HG02798 (cell line): ENCODE results near the gene NUDT8.
A peak's percentile ranks its signal among the peaks of the same experiment; 100 is the strongest.

Experiments used
- ATAC-seq: cut with Tn5 transposase; IDR thresholded peaks from one replicate; pipeline ENCODE4 v1.9.1; 2021; ENCODE audit warnings: mild to moderate bottlenecking; ENCODE audit not compliant: unreplicated experiment, poor library complexity

NUDT8 gene

GRCh38 chr11:67629386-67630227 lies at the start of gene NUDT8:
Gene NUDT8 (minus strand): TSS chr11:67629937. CDS start chr11:67629911, 26 bp downstream.
- ATAC-seq: peak; percentile 47

- no peak for ATAC-seq
Measured at GRCh38 chr11:67675058-67675747, 45.5 kb upstream of the NUDT8 start.

- ATAC-seq: no peak
Measured at GRCh38 chr11:67674442-67674871, 44.7 kb upstream of the NUDT8 start, which contains the start of gene ALDH3B2. Gene ALDH3B2 (minus strand): TSS chr11:67674623. CDS start chr11:67666935, 7,688 bp downstream.

GRCh38 chr11:67673902-67674301 lies 44.2 kb upstream of the NUDT8 start:
- no peak for ATAC-seq

- no peak for ATAC-seq
Measured at GRCh38 chr11:67673358-67673757, 43.6 kb upstream of the NUDT8 start.

GRCh38 chr11:67671211-67671520 lies 41.4 kb upstream of the NUDT8 start:
- no peak for ATAC-seq

- ATAC-seq: no peak
Measured at GRCh38 chr11:67670316-67671210, 40.8 kb upstream of the NUDT8 start.

GRCh38 chr11:67668192-67668551 lies 38.4 kb upstream of the NUDT8 start:
- ATAC-seq: no peak

- ATAC-seq: no peak
Measured at GRCh38 chr11:67667490-67668191, 37.9 kb upstream of the NUDT8 start.

GRCh38 chr11:67666676-67667489 lies 37.1 kb upstream of the NUDT8 start:
- no peak for ATAC-seq

- ATAC-seq: no peak
Measured at GRCh38 chr11:67666303-67666645, 36.5 kb upstream of the NUDT8 start.

GRCh38 chr11:67665541-67666302 lies 36.0 kb upstream of the NUDT8 start:
- ATAC-seq: no peak

GRCh38 chr11:67664696-67665540 lies 35.2 kb upstream of the NUDT8 start:
- no peak for ATAC-seq

GRCh38 chr11:67664213-67664585 lies 34.5 kb upstream of the NUDT8 start:
- no peak for ATAC-seq

GRCh38 chr11:67663532-67664212 lies 33.9 kb upstream of the NUDT8 start:
- ATAC-seq: no peak

GRCh38 chr11:67662835-67663531 lies 33.2 kb upstream of the NUDT8 start:
- no peak for ATAC-seq
